GM19372 (cell line): Measurements from ENCODE around the gene GABRG3.

Experiments
- ATAC-seq: cut with Tn5 transposase; IDR thresholded peaks from one replicate; pipeline ENCODE4 v1.9.1; 2021; ENCODE audit warnings: mild to moderate bottlenecking, low read depth, moderate library complexity; ENCODE audit not compliant: unreplicated experiment

The GABRG3 gene

DNA sequence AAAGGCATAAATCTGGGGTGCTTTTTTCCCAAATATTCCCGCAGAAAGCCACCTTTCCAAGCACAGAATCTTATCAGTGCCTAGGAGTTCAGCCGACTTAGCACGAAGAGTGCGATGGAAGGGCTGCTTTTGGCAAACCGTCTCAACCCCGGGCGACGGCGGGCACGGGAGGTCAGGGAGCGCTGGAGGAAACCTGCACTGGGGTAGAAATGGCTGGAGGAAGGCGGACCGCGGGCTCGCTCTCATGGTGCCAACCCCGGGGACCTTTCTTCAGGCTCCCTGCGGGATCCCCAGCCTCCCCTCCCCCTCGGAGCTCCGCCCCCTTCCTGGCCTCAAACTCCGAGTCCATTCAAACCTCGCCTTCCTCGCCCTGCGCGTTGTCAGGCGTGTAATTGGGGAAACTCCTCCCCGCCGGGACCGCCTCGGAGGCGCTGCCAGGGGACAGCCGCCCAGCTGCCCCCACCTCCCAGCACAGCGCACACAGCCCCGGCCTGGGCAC, at the start of gene GABRG3:
Gene GABRG3, plus strand, starts transcription at position 470 of the 499 bp plus-strand sequence.
- ATAC-seq: no peak

- no peak for ATAC-seq
Observed at GRCh38 chr15:26921433-26921832, 49.5 kb upstream of the GABRG3 start.

- ATAC-seq: no peak
Observed at GRCh38 chr15:26926081-26926480, 44.9 kb upstream of the GABRG3 start.

- ATAC-seq: no peak
Observed at GRCh38 chr15:26928051-26928450, 42.9 kb upstream of the GABRG3 start.

DNA sequence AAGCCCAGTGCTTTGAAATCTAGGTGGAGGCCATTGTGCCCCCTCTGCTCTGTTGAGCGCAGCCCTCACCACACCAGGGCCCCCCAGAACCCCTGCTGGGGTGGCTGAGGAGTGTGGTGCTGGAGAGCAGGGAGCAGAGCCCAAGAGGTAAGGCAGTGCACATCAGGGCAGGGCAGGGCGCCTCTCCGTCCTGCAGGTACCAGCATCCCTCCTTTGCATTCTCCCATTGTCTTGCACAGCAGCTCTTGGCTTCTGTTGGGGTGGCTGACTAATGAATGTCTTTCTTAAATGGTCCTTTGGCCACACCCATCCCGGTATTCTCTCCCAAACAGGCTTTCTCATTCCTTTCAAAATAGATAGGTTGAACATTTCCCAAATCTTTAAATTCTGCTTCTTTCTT, 41.4 kb upstream of the GABRG3 start:
- ATAC-seq: no peak

GRCh38 chr15:26934848-26935247, 36.1 kb upstream of the GABRG3 start:
- ATAC-seq: no peak

DNA sequence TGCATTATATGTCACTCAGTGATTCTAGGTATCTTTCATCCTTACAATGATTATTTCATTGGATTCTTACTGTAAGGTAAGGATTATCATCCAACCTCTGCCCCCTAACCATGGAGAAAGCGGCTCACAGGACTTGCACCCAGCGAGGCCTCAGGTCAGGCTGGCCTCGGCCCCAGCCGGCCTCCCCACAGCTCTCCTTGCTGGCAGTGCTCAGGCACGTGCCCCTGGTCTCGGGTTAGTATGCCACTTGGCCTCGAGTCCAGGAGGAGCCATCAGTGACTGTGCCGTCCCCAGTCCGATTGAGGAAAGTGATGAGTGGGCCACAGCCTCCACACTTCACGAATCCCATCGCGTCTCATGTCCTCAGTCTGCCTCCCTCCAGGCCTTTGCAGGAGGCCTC, 35.7 kb upstream of the GABRG3 start:
- ATAC-seq: no peak

- no peak for ATAC-seq
Observed at GRCh38 chr15:26936502-26936901, 34.5 kb upstream of the GABRG3 start.

GRCh38 chr15:26937134-26937533, 33.8 kb upstream of the GABRG3 start:
- ATAC-seq: no peak

- ATAC-seq: no peak
Observed at GRCh38 chr15:26939398-26939797, 31.6 kb upstream of the GABRG3 start.

DNA sequence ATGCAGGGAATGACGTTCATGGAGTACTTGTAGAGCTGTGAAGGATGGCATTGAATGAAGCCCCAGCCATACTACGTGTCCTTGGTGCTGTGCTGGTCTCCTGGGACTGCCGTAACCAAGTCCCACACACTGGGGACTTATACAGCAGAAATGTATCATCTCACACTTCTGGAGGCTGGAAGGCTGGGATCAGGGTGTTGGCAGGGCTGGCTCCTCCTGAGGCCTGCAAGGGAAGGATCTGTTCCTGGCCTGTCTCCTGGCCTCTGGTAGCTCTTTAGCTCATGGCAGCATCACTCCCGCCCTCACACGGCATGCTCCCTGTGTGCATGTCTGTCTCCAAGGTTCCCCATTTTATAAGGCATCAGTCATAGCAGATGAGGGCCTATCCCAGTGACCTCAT, 29.5 kb upstream of the GABRG3 start:
- no peak for ATAC-seq

GRCh38 chr15:26943866-26944265, 27.1 kb upstream of the GABRG3 start:
- ATAC-seq: no peak

GRCh38 chr15:26945046-26945445, 25.9 kb upstream of the GABRG3 start:
- ATAC-seq: no peak

DNA sequence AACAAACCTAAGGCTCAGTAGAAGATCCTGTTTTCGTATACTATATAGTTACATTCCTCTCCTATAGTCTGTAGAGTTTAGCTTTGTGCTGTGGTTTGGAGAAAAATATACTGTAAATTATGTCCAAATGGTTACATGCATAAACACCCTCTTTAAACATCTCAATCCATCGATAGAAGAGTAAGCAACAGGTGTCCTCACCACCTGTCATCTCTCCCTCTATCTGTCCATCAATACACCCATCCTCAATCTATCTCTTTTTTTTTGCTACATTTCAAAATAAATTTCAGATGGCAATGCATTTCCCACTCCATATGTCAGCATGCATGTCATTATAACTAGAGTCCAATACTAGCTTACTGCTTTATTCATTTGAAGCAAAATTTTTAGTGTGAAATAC, 21.0 kb upstream of the GABRG3 start:
- ATAC-seq: no peak

DNA sequence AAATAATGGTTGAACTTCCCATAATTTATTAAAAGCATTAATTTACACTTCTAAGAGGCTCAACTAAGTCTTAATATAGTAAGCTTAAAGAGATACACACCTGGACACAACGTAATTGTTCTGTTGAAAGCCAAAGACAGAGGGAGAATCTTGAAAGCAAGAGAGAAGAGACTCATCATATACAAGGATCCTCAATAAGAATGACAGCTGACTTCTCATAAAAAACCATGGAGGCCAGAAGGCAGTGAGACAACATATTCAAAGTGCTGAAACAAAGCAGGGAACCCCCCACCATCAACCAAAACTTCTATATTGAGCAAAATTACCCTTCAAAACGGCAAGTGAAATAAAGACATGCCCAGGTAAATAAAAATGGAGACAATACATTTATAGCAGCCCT, 16.6 kb upstream of the GABRG3 start:
- ATAC-seq: no peak

- ATAC-seq: no peak
Observed at GRCh38 chr15:26967719-26968269, 3.2 kb upstream of the GABRG3 start.

- no peak for ATAC-seq
Observed at GRCh38 chr15:26968806-26969205, 2.2 kb upstream of the GABRG3 start.

DNA sequence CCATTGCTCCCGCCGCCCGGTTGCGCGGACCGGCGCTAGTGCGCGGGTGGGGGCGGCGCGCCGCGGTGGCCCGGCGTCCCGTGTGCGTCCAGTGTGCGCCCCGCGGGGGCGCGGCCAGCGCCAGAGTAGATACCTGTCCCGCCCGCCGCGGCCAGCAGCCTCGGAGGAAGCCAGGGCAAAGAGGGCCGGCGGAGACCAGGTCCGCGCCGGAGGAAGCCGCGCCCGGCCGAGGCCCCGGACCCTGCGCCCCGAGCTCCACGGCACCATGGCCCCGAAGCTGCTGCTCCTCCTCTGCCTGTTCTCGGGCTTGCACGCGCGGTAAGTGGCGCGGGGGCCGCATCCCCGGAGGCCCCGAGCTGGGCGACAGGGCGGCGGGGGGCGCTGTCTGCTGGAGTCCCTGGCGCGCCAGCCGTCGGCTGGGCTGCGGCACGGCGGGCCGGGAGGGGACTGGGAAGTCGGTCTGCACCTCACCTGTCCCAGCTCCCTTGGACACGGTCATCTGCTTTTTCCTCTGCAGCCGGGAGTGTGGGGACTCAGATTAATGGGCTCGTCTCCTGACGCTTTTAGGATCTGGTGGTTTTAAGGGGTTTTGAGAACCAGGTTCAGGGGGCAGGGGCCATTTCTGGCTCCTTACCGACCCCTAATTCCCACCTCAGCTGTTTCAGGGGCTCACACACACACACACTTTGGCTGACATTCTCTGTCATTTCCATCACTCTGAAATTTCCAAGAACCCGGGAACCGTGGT, 464 bp downstream of the GABRG3 start:
- no peak for ATAC-seq

DNA sequence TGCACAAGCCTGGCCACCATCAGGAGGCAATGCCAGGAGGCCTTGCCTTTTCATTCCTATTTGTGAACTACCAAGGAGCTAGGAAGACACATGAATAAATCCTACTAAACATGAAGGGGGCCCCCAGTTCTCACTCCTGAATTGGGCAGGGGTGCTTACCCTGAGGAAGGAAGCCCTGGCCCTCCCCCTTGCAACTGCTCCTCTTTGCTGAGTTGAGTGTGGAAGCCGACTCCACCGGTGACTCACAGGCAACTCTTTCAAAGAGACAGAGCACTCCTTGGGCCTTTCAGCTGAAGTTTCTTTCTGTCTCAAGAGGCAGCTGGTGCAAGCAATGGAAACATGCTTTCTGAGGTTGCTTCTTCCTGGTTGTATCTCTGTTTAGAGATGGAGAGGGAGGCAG, 1.7 kb downstream of the GABRG3 start:
- ATAC-seq: no peak

GRCh38 chr15:26974120-26974780, 3.3 kb downstream of the GABRG3 start:
- no peak for ATAC-seq

DNA sequence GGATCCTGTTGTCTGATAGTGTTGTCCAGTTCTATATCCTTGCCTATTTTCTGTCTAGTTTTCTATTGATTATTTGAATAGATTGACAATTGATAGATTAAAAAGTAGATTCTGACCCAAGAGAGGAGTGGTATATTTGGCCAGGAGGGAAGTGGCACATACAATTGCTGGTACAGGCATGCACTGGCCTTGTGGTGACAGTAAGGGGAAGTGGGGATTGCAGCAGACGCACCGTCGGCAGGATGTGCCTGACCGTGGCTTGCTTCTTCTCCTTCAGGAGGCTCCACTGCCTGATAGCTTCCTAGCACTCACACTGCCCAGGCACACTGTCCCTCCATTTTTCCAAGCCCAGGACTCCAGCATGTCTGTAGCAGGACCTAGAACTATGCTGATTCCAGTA, 10.5 kb downstream of the GABRG3 start:
- no peak for ATAC-seq

DNA sequence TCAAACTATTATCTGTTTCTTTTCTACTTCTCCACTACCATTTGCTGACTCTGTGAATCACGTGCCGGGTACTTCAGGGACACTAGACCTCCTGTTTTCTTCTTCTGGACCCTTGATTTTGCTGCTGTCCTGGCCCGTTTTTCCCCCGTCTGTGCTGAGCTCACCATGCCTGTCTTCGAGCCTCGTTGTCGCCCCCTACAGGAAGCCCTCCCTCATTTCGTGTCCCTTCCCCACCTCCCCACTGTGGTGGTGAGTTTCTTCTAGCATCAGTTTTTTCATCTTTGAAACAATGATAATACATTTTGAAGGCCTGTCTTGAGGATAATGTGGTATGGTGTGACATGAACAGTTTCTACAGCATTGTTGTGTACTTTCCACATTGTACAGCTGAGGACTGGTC, 12.8 kb downstream of the GABRG3 start:
- ATAC-seq: no peak
